Suprapubic skin (tissue), 4 donors: ENCODE data around the gene STX8. TPM values are rescaled to one million over a fixed set of nuclear protein-coding genes. Genes with fewer than 3 reads are reported as not detected.

ENCODE experiments used
- DNase-seq, 2 donors: peaks; one replicate each; pipeline ENCODE4 v3.0.0-alpha.2; 2019; ENCODE audit warnings: low spot score in 2 of 2
- H3K27ac ChIP-seq: fragments of 200-600 bp; sonication (generic); one replicate; pipeline ENCODE4 v1.5.1; 2019
- H3K27me3 ChIP-seq: fragments of 200-600 bp; sonication (generic); one replicate; pipeline ENCODE4 v1.5.1; 2019
- H3K36me3 ChIP-seq: fragments of 200-600 bp; sonication (generic); one replicate; pipeline ENCODE4 v1.5.1; 2019
- H3K4me1 ChIP-seq: fragments of 200-600 bp; sonication (generic); one replicate; pipeline ENCODE4 v1.5.1; 2019
- H3K4me3 ChIP-seq: fragments of 200-600 bp; sonication (generic); one replicate; pipeline ENCODE4 v1.5.1; 2019; ENCODE audit warnings: mild to moderate bottlenecking
- H3K9me3 ChIP-seq: fragments of 200-600 bp; sonication (generic); one replicate; pipeline ENCODE4 v1.5.1; 2019
- CTCF ChIP-seq, 2 donors: fragments of 200-600 bp in 1 of 2; fragments of 450-650 bp in 1 of 2; sonication (generic) in 1 of 2; IDR thresholded peaks; one replicate each; pipeline ENCODE4 v1.5.1; 2016 to 2019; ENCODE audit warnings: antibody characterized with exemption in 2 of 2, mild to moderate bottlenecking in 1 of 2, moderate library complexity in 1 of 2
- EP300 ChIP-seq: sonication (generic); formaldehyde crosslinking; IDR thresholded peaks from one replicate; pipeline ENCODE4 v1.6.1; 2017; ENCODE audit warnings: antibody characterized with exemption
- POLR2A ChIP-seq, 2 donors: fragments of 450-650 bp; IDR thresholded peaks; one replicate each; pipeline ENCODE4 v1.6.1; 2017; ENCODE audit warnings: antibody characterized with exemption in 2 of 2, mild to moderate bottlenecking in 2 of 2, moderate library complexity in 2 of 2
- POLR2AphosphoS5 ChIP-seq, 3 donors: sonication (generic); formaldehyde crosslinking; IDR thresholded peaks; one replicate each; pipeline ENCODE4 v1.6.1; 2017; ENCODE audit warnings: antibody characterized with exemption in 3 of 3
- WGBS: methylation state at CpG from one replicate; pipeline ENCODE4 v1.1.5; 2018; 5-methylcytosine and 5-hydroxymethylcytosine counted together
- total RNA-seq, 4 donors: library from RNA; depleted of rRNA; stranded (reverse); fragments of >200 nt; gene quantifications; one replicate each; pipeline ENCODE4 v1.1.0, GENCODE V29; 2016

Gene STX8
- total RNA-seq, 4 donors from 2014 or later = 21.5 to 74.0 (median 38.4) TPM

- H3K9me3 ChIP-seq = no peaks in the 10 kb centered on the region
- TF ChIP-seq EP300 (no peak), POLR2A (IDR thresholded peaks at IDR 0.05) (no peak), CTCF (IDR thresholded peaks at IDR 0.05) (no peak), POLR2AphosphoS5 (IDR thresholded peaks at IDR 0.05) (no peak)
- WGBS = 44% methylated on average over 9 of the region's 9 CpGs
- no peak overlapping the region for H3K27ac ChIP-seq
- H3K4me3 ChIP-seq = no peak overlapping the region
- DNase-seq = no peak
- H3K4me1 ChIP-seq = peaks cover 18% of the 10 kb centered on the region
- no peaks in the 10 kb centered on the region for H3K27me3 ChIP-seq
- H3K36me3 ChIP-seq = no peaks in the 10 kb centered on the region
Observed at GRCh38 chr17:9410301-9410700, 165.3 kb downstream of the STX8 start.

GRCh38 chr17:9409878-9410277 lies 165.7 kb downstream of the STX8 start:
- peak overlapping the region; percentile 27 for H3K27ac ChIP-seq

GRCh38 chr17:9408868-9409829 lies 166.5 kb downstream of the STX8 start:
- Histone ChIP-seq H3K9me3 (no peaks in the 10 kb centered on the region), H3K4me1 (peaks cover 18% of the 10 kb centered on the region), H3K27ac (peak overlapping the region; percentile 27), H3K4me3 (no peak overlapping the region), H3K36me3 (no peaks in the 10 kb centered on the region), H3K27me3 (no peaks in the 10 kb centered on the region)
- DNase-seq = no peak
- WGBS = 20% methylated on average over 12 of the region's 12 CpGs
- TF ChIP-seq CTCF (IDR thresholded peaks at IDR 0.05) = no peak
- TF ChIP-seq EP300 = no peak
- no peak for TF ChIP-seq POLR2AphosphoS5 (IDR thresholded peaks at IDR 0.05)

More at GRCh38 chr17:9409878-9410277, 165.7 kb downstream of the STX8 start:
- 19% methylated on average over 4 of the region's 4 CpGs for WGBS
- peaks cover 18% of the 10 kb centered on the region for H3K4me1 ChIP-seq
- H3K9me3 ChIP-seq = no peaks in the 10 kb centered on the region
- no peaks in the 10 kb centered on the region for H3K27me3 ChIP-seq
- H3K36me3 ChIP-seq = no peaks in the 10 kb centered on the region
- no peak overlapping the region for H3K4me3 ChIP-seq
- TF ChIP-seq POLR2A (IDR thresholded peaks at IDR 0.05) (no peak), POLR2AphosphoS5 (IDR thresholded peaks at IDR 0.05) (no peak), CTCF (IDR thresholded peaks at IDR 0.05) (no peak), EP300 (no peak)
- no peak for DNase-seq

GRCh38 chr17:9408381-9408780 lies 167.2 kb downstream of the STX8 start:
- no peak overlapping the region for H3K4me3 ChIP-seq
- no peaks in the 10 kb centered on the region for H3K36me3 ChIP-seq
- no peaks in the 10 kb centered on the region for H3K9me3 ChIP-seq
- no peaks in the 10 kb centered on the region for H3K27me3 ChIP-seq
- peaks cover 18% of the 10 kb centered on the region for H3K4me1 ChIP-seq
- TF ChIP-seq EP300 (no peak), CTCF (IDR thresholded peaks at IDR 0.05) (no peak), POLR2A (IDR thresholded peaks at IDR 0.05) (no peak), POLR2AphosphoS5 (IDR thresholded peaks at IDR 0.05) (no peak)
- no peak for DNase-seq
- no peak overlapping the region for H3K27ac ChIP-seq
- 56% methylated on average over 1 of the region's 1 CpG for WGBS

- 90% methylated on average over 2 of the region's 2 CpGs for WGBS
- Histone ChIP-seq H3K36me3 (no peaks in the 10 kb centered on the region), H3K4me3 (no peak overlapping the region), H3K9me3 (no peaks in the 10 kb centered on the region), H3K27me3 (no peaks in the 10 kb centered on the region), H3K4me1 (peaks cover 18% of the 10 kb centered on the region), H3K27ac (no peak overlapping the region)
- DNase-seq = no peak
- TF ChIP-seq EP300 (no peak), POLR2AphosphoS5 (IDR thresholded peaks at IDR 0.05) (no peak), CTCF (IDR thresholded peaks at IDR 0.05) (no peak), POLR2A (IDR thresholded peaks at IDR 0.05) (no peak)
Observed at GRCh38 chr17:9406046-9406606, 169.5 kb downstream of the STX8 start.
